Liver (tissue), 9 donors: Measurements from ENCODE around the gene TRIM51. TPM values are rescaled to one million over a fixed set of nuclear protein-coding genes. Genes with fewer than 3 reads are reported as not detected.

ENCODE experiments used
- DNase-seq: peaks from one replicate; pipeline ENCODE4 v3.0.0-alpha.2; 2017; ENCODE audit warnings: low spot score
- H3K27ac ChIP-seq, 2 donors: one replicate each; pipeline ENCODE4 v1.7.0; 2013; ENCODE audit warnings: inconsistent platforms in 2 of 2, low read length in 2 of 2, control low read depth in 1 of 2, low read depth in 1 of 2, mild to moderate bottlenecking in 1 of 2
- H3K27me3 ChIP-seq, 4 donors: one replicate each; pipeline versions ENCODE4 v1.6.1 to v1.7.0; 2013; ENCODE audit warnings: low read length in 3 of 4, inconsistent platforms in 1 of 4, mild to moderate bottlenecking in 1 of 4, moderate library complexity in 1 of 4; ENCODE audit not compliant: control insufficient read depth in 4 of 4, insufficient read depth in 4 of 4
- H3K36me3 ChIP-seq, 4 donors: one replicate each; pipeline versions ENCODE4 v1.6.1 to v1.7.0; 2013; ENCODE audit warnings: low read length in 3 of 4, mild to moderate bottlenecking in 3 of 4, low read depth in 1 of 4, moderate library complexity in 1 of 4; ENCODE audit not compliant: control insufficient read depth in 4 of 4, insufficient read depth in 3 of 4
- H3K4me1 ChIP-seq, 4 donors: one replicate each; pipeline versions ENCODE4 v1.6.1 to v1.7.0; 2013; ENCODE audit warnings: low read length in 3 of 4, mild to moderate bottlenecking in 3 of 4, moderate library complexity in 1 of 4; ENCODE audit not compliant: control insufficient read depth in 4 of 4, insufficient read depth in 4 of 4
- H3K4me3 ChIP-seq, 3 donors: one replicate each; pipeline versions ENCODE4 v1.6.1 to v1.7.0; 2013; ENCODE audit warnings: low read length in 3 of 3, control low read depth in 1 of 3, low read depth in 1 of 3, mild to moderate bottlenecking in 1 of 3
- H3K9ac ChIP-seq, 2 donors: one replicate each; pipeline ENCODE4 v1.7.0; 2013; ENCODE audit warnings: low read length in 2 of 2, mild to moderate bottlenecking in 2 of 2, moderate library complexity in 2 of 2, control low read depth in 1 of 2, low read depth in 1 of 2
- H3K9me3 ChIP-seq, 4 donors: one replicate each; pipeline versions ENCODE4 v1.6.1 to v1.7.0; 2013; ENCODE audit warnings: low read length in 3 of 4; ENCODE audit not compliant: control insufficient read depth in 4 of 4
- EGR1 ChIP-seq, 2 donors: IDR thresholded peaks; 2 replicates each; pipeline ENCODE4 v1.6.1; 2016 to 2018; ENCODE audit warnings: antibody characterized with exemption in 2 of 2, low read depth in 2 of 2
- FOXA1 ChIP-seq: IDR thresholded peaks from 2 replicates; pipeline ENCODE4 v1.6.1; 2016; ENCODE audit warnings: antibody characterized with exemption
- FOXA2 ChIP-seq: IDR thresholded peaks from 2 replicates; pipeline ENCODE4 v1.6.1; 2016; ENCODE audit warnings: antibody characterized with exemption
- GABPA ChIP-seq, 2 donors: IDR thresholded peaks in 1 of 2; conservative IDR thresholded peaks in 1 of 2; 2 replicates each; pipeline ENCODE4 v1.6.1; 2016; ENCODE audit warnings: antibody characterized with exemption in 2 of 2, mild to moderate bottlenecking in 1 of 2, moderate library complexity in 1 of 2
- HNF4A ChIP-seq, 2 donors: conservative IDR thresholded peaks; 2 replicates each; pipeline ENCODE4 v1.6.1; 2016; ENCODE audit warnings: antibody characterized with exemption in 2 of 2, mild to moderate bottlenecking in 2 of 2
- HNF4G ChIP-seq: IDR thresholded peaks from 2 replicates; pipeline ENCODE4 v1.6.1; 2016; ENCODE audit warnings: antibody characterized with exemption
- JUND ChIP-seq, 2 donors: IDR thresholded peaks; 2 replicates each; pipeline ENCODE4 v1.6.1; 2016; ENCODE audit warnings: antibody characterized with exemption in 2 of 2
- NR2F2 ChIP-seq: IDR thresholded peaks from 2 replicates; pipeline ENCODE4 v1.6.1; 2016; ENCODE audit warnings: antibody characterized with exemption
- RXRA ChIP-seq, 2 donors: IDR thresholded peaks; 2 replicates each; pipeline ENCODE4 v1.6.1; 2017 to 2018; ENCODE audit warnings: antibody characterized with exemption in 2 of 2, mild to moderate bottlenecking in 1 of 2
- SP1 ChIP-seq: IDR thresholded peaks from 2 replicates; pipeline ENCODE4 v1.6.1; 2018; ENCODE audit warnings: antibody characterized with exemption, mild to moderate bottlenecking
- TAF1 ChIP-seq: conservative IDR thresholded peaks from 2 replicates; pipeline ENCODE4 v1.6.1; 2016; ENCODE audit warnings: antibody characterized with exemption, mild to moderate bottlenecking
- YY1 ChIP-seq: IDR thresholded peaks from 2 replicates; pipeline ENCODE4 v1.6.1; 2016; ENCODE audit warnings: antibody characterized with exemption, mild to moderate bottlenecking
- WGBS: extraction: QIAGEN DNeasy Blood & Tissue Kit; methylation state at CpG from one replicate; pipeline ENCODE4 v1.1.7; 2013; 5-methylcytosine and 5-hydroxymethylcytosine counted together
- polyA plus RNA-seq, 2 donors: library from polyadenylated mRNA; stranded (reverse) in 1 of 2; unstranded in 1 of 2; fragments of 200-250 nt in 1 of 2; fragments of >200 nt in 1 of 2; fragmentation: Nextera tagmentation in 1 of 2; extraction: Ambion mirVana in 1 of 2; gene quantifications; one replicate each; pipeline versions ENCODE4 v1.2.1 to v1.2.3, GENCODE V29; 2013 to 2015
- total RNA-seq, 2 donors: library from RNA; depleted of rRNA; stranded (reverse); fragments of >200 nt; gene quantifications; one replicate each; pipeline ENCODE4 v1.2.3, GENCODE V29; 2014
- TF ChIP-seq, protein P1 (sequence below): IDR thresholded peaks from 2 replicates; pipeline ENCODE4 v1.6.1; 2016; ENCODE audit warnings: antibody characterized with exemption
- TF ChIP-seq, protein P2 (sequence below): IDR thresholded peaks from 2 replicates; pipeline ENCODE4 v1.6.1; 2016; ENCODE audit warnings: antibody characterized with exemption
- TF ChIP-seq, protein P3 (sequence below): IDR thresholded peaks from 2 replicates; pipeline ENCODE4 v1.6.1; 2016; ENCODE audit warnings: antibody characterized with exemption
- donor health status: healthy.
- donor health status: healthy.
- donor health status: healthy.
- donor health status: healthy.
- donor health status: healthy.

Gene TRIM51
- total and polyA plus RNA-seq, 4 donors, result not detected

DNA sequence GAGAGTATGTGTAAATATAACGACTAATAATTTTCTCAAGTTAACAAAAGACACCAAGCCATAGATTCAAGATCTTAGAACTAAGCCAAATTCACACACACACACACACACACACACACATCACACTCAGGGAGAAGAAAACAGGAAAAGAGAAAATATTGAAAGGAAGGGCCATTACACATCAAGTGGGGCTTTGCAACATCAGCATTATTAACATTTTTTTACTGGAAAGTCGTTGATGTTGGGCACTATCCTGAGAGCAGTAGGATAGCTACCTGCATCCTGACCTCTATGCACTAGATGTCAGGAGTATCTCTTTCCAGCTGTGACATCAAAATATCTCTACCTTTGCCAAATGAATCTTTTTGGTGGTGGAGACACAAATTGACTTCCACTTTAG lies 35.6 kb upstream of the TRIM51 start (continued):
- TF ChIP-seq, protein P1, sequence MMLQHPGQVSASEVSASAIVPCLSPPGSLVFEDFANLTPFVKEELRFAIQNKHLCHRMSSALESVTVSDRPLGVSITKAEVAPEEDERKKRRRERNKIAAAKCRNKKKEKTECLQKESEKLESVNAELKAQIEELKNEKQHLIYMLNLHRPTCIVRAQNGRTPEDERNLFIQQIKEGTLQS, result no peak
- TF ChIP-seq GABPA (IDR thresholded peaks at IDR 0.05 in 1 of 2, conservative IDR thresholded peaks at IDR 0.05 in 1 of 2), result no peak
- no peak for TF ChIP-seq FOXA2

DNA sequence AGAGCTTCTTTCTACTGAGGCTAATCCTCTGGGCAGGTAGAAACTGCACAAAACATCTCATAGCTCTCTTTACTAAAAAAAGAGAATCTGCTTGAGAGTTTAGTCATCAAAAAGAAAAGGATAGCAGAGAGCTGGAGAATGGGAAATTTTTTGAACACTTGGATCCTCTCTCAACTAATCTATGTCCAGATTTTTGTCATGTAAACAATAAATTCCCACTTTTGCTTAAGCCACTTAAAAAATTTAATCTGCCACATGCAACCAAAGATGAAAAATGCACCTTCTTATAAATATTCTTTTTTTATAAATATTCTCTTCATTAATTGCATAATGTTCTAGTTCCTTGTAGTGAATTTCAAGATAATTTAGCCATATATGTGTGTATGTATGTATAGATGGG lies 34.1 kb upstream of the TRIM51 start:
- Histone ChIP-seq H3K9ac (no peak overlapping the region), H3K4me1 (no peaks in the 10 kb centered on the region), H3K9me3 (no peaks in the 10 kb centered on the region), H3K27me3 (no peaks in the 10 kb centered on the region), H3K27ac (no peak overlapping the region), H3K4me3 (no peak overlapping the region), H3K36me3 (no peaks in the 10 kb centered on the region)
- TF ChIP-seq FOXA1, result no peak
- TF ChIP-seq, protein P2, sequence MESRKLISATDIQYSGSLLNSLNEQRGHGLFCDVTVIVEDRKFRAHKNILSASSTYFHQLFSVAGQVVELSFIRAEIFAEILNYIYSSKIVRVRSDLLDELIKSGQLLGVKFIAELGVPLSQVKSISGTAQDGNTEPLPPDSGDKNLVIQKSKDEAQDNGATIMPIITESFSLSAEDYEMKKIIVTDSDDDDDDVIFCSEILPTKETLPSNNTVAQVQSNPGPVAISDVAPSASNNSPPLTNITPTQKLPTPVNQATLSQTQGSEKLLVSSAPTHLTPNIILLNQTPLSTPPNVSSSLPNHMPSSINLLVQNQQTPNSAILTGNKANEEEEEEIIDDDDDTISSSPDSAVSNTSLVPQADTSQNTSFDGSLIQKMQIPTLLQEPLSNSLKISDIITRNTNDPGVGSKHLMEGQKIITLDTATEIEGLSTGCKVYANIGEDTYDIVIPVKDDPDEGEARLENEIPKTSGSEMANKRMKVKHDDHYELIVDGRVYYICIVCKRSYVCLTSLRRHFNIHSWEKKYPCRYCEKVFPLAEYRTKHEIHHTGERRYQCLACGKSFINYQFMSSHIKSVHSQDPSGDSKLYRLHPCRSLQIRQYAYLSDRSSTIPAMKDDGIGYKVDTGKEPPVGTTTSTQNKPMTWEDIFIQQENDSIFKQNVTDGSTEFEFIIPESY, result no peak
- TF ChIP-seq EGR1 (IDR thresholded peaks at IDR 0.05; ENCODE audit: low read depth in 2 of 2), result no peak
- TF ChIP-seq JUND (IDR thresholded peaks at IDR 0.05), result no peak
- TF ChIP-seq FOXA2, result no peak
- no peak for TF ChIP-seq SP1
- no peak for TF ChIP-seq YY1
- TF ChIP-seq, protein P1, result no peak
- no peak for TF ChIP-seq TAF1
- no peak for TF ChIP-seq NR2F2
- no peak for TF ChIP-seq HNF4G
- no peak for DNase-seq

DNA sequence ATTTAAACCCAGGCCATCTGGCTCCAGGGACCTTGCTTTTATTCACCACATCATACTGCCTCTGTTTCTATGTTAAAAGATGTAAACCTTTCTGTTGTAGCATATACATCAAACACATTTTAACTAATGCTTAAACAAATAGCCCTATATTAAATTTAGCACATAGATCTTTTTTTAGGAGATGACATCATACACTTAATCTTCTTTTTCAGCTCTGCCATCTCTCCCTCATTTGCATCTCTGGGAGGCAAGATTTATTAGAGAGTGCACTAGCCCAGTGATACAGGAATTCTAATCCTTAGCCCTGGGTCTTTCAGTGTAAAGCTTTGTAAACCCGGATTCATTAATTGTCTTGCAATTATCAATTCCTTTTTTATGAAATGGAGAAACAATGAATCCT lies 31.0 kb upstream of the TRIM51 start:
- no peak overlapping the region for H3K9ac ChIP-seq
- 67% methylated on average over 1 of the region's 1 CpG for WGBS
- no peak for TF ChIP-seq HNF4A (conservative IDR thresholded peaks at IDR 0.05)
- TF ChIP-seq HNF4G, result no peak
- TF ChIP-seq FOXA2, result no peak
- TF ChIP-seq, protein P3, sequence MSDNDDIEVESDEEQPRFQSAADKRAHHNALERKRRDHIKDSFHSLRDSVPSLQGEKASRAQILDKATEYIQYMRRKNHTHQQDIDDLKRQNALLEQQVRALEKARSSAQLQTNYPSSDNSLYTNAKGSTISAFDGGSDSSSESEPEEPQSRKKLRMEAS, result no peak
- no peak for TF ChIP-seq RXRA (IDR thresholded peaks at IDR 0.05)
- TF ChIP-seq, protein P1, result no peak
- TF ChIP-seq SP1, result no peak
- TF ChIP-seq EGR1 (IDR thresholded peaks at IDR 0.05; ENCODE audit: low read depth in 2 of 2), result no peak
- TF ChIP-seq, protein P2, result no peak
- H3K36me3 ChIP-seq, result no peaks in the 10 kb centered on the region
- DNase-seq, result no peak
- no peak overlapping the region for H3K4me3 ChIP-seq
- H3K27ac ChIP-seq, result no peak overlapping the region
- no peaks in the 10 kb centered on the region for H3K4me1 ChIP-seq
- no peaks in the 10 kb centered on the region for H3K9me3 ChIP-seq
- no peaks in the 10 kb centered on the region for H3K27me3 ChIP-seq
